ENCODE results near the gene GJC1.
A peak's percentile ranks its signal among the peaks of the same experiment; 100 is the strongest.

Gene GJC1

DNA sequence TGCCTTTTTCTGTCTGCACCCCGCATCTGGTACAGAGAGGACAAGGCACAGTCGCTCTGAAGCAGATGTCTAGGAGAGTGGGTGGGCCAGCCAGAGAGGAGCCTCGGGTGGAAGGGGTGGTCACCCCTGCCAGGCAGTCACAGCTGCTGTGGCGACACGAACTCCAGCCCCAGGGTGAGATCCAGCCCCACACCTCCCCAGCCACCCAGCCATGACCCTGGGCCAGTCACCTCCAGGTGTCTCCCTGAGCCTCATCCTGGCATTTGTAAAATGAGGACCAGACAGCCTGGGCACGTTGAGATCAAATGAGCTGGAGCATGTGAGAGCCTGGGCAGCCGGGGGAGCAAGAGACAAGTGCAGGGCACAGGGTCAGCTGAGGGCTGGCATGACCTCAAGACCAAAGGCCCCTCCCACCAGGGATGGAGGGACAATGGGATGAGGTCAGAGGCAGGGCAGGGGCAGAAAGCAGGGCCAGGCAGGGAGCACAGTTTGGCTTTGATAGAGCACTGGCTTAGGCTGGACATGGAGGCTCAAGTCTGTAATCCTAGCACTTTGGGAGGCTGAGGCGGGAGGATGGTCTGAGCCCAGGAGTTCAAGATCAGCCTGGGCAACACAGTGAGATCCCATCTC lies 63.6 kb downstream of the GJC1 start:
- no peak for DNase-seq (ENCODE audit: low read depth)
- TF ChIP-seq, protein P1, sequence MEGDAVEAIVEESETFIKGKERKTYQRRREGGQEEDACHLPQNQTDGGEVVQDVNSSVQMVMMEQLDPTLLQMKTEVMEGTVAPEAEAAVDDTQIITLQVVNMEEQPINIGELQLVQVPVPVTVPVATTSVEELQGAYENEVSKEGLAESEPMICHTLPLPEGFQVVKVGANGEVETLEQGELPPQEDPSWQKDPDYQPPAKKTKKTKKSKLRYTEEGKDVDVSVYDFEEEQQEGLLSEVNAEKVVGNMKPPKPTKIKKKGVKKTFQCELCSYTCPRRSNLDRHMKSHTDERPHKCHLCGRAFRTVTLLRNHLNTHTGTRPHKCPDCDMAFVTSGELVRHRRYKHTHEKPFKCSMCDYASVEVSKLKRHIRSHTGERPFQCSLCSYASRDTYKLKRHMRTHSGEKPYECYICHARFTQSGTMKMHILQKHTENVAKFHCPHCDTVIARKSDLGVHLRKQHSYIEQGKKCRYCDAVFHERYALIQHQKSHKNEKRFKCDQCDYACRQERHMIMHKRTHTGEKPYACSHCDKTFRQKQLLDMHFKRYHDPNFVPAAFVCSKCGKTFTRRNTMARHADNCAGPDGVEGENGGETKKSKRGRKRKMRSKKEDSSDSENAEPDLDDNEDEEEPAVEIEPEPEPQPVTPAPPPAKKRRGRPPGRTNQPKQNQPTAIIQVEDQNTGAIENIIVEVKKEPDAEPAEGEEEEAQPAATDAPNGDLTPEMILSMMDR (IDR thresholded peaks at IDR 0.05; ENCODE audit: low read depth, low read length, missing control alignments) = no peak
- H3K4me3 ChIP-seq (ENCODE audit: low read depth, low read length) = no peak overlapping the region
- in situ Hi-C loops (cut with HindIII; ENCODE audit: low sequenced_read_pairs) = no loop called here

DNA sequence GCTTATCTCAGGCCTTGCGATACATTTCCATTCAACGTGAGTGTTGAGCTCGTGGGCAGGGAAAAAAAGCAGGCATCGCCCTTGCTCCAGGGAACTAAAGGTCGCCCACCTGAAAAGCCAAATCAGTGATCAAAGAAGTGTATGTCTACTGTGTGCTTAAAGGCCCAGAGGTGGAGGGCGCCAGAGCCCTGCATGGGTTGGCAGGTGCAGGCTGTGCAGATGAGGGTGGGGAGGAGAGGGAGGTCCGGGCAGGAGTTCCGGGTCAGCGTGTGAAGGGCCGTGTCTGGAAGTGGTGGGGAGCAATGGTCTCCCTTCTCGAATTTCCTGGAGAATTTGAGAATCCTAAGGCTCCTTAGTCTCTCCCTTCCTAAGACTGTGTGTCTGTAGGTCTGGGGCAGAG lies 64.1 kb downstream of the GJC1 start:
- no peak for DNase-seq (ENCODE audit: low read depth)
- TF ChIP-seq, protein P1 (IDR thresholded peaks at IDR 0.05; ENCODE audit: low read depth, low read length, missing control alignments) = no peak
- no peak overlapping the region for H3K4me3 ChIP-seq (ENCODE audit: low read depth, low read length)
- in situ Hi-C loops (cut with HindIII; ENCODE audit: low sequenced_read_pairs) = no loop called here

DNA sequence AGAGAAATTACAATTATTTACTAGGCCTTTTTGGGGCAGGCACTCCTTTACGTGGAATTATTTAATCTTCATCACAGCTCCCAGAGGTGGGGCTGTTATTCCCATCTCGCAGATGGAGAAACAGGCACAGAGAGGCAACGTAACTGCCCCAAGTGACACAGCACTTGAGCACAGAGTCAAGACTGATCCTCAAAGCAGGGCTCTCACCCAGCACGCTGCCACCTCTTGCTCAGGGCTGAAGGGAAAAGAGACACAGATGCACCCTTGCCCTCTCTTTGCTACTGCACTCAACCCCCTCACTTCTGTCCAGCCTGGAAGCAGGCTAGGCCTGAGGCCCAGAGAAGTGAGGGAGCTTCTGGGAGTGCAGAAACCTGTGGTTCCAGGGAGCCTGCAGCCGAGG lies 66.9 kb downstream of the GJC1 start:
- DNase-seq (ENCODE audit: low read depth) = no peak
- in situ Hi-C loops (cut with HindIII; ENCODE audit: low sequenced_read_pairs) = no loop called here
- TF ChIP-seq, protein P1 (IDR thresholded peaks at IDR 0.05; ENCODE audit: low read depth, low read length, missing control alignments) = no peak
- H3K4me3 ChIP-seq (ENCODE audit: low read depth, low read length) = no peak overlapping the region

DNA sequence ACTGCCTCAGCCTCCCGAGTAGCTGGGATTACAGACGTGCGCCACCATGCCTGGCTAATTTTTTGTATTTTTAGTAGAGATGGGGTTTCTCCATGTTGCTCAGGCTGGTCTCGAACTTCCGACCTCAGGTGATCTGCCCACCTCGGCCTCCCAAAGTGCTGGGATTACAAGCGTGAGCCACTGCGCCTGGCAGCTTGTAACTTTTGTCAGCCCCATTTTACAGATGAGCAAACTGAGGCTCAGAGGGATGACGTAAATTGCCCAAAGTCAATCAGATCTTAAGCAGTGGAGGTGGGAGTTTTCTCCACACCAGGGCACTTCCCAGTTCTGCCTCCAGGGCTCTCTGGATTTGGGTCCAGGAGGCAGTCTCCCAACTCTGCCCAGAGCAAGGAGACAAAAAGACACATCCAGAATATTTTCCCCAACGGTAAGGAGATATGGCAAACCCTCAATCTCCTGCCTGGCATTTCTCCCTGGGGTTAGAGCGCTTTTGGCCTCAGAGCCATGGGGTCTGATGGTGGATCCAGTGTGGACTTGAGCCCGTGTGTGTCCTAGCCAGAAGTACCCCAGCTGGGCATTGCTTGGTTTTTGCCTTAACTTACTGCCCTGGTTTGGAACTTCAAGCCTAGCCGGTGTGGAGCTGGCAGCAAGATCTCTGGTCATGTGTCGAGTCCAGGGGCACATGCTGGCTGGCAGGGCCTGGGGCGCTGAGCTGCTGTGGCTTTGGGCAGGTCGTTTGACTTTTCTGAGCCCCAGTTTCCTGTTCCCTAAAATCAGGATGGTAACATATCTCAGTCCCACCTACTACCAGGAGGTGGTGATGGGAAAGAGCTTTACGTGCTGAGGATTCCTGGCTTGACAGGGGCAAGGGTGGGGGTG lies 67.9 kb downstream of the GJC1 start:
- in situ Hi-C loops (cut with HindIII; ENCODE audit: low sequenced_read_pairs) = no loop called here
- DNase-seq (ENCODE audit: low read depth) = no peak
- TF ChIP-seq, protein P1 (IDR thresholded peaks at IDR 0.05; ENCODE audit: low read depth, low read length, missing control alignments) = peak; percentile 13
- H3K4me3 ChIP-seq (ENCODE audit: low read depth, low read length) = no peak overlapping the region

DNA sequence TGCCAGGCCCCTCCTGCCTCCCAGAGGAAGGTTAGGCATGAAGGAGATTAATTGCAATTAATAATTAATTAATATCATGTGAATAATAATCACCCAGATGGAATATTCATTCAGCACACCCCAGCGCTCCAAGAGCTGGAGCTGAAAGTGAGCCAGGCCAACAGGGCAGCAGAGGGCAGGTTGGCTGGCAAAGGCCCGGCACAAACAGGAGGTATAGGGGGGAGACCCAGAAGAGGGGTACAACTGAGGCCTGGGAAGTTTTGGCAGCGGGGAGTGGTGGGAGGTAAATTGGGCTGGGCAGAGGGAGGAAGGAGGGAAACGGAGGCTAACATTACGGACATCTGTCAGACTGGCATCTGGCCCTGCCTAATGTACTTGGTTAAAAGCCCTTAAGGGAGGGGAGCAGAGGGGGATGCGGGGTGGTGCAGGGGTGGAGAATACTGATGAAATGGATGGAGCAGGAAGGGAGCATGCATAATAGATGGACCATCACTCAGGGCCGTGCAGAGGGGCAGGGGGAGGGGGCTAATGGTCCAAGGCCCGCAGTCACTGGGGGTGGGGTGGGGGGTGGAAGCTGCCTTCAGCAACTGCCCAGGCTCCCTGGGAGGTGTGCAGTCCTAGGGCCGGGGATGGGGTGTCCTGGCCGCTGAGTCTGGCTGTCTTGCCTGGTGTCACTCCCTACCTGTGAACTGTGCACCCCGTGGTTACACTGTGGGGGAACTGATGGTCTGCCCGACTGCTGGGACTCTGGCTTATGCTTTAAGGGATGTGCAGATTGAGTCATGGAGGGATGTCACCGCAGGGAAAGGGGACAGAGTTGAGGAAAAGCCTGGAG lies 69.4 kb downstream of the GJC1 start:
- TF ChIP-seq, protein P1 (IDR thresholded peaks at IDR 0.05; ENCODE audit: low read depth, low read length, missing control alignments) = no peak
- DNase-seq (ENCODE audit: low read depth) = no peak
- H3K4me3 ChIP-seq (ENCODE audit: low read depth, low read length) = no peak overlapping the region
- in situ Hi-C loops (cut with HindIII; ENCODE audit: low sequenced_read_pairs) = no loop called here

DNA sequence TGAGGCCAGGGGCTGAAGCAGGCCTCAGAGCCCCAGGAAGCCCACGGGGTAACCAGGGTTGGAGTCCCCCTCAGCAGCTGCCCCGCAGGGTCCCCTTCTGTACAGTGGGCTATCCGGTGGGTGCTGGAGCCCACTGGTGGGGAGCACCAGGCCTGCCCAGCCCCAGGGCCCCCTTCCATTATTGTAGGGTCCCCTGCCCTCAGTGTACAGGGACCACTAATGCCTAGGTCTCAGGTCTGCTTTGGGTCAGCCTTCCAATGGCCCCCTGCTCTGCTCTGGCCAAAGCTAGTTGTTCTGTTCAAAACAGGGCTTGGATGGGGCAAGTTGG lies 70.2 kb downstream of the GJC1 start:
- in situ Hi-C loops (cut with HindIII; ENCODE audit: low sequenced_read_pairs) = no loop called here
- H3K4me3 ChIP-seq (ENCODE audit: low read depth, low read length) = no peak overlapping the region
- TF ChIP-seq, protein P1 (IDR thresholded peaks at IDR 0.05; ENCODE audit: low read depth, low read length, missing control alignments) = no peak
- DNase-seq (ENCODE audit: low read depth) = no peak

Measured in astrocyte of the cerebellum (primary cell).